HFFc6 (cell line): Measurements from ENCODE around the gene KIRREL3. TPM values are rescaled to one million over a fixed set of nuclear protein-coding genes. Genes with fewer than 3 reads are reported as not detected.

Experiments
- DNase-seq: peaks from one replicate; pipeline ENCODE4 v3.0.0-alpha.2; 2018
- H3K27ac Mint-ChIP-seq: 2 replicates; pipeline ENCODE4 v1.8.0; 2020; ENCODE audit warnings: mild to moderate bottlenecking, mixed read lengths
- H3K27me3 Mint-ChIP-seq: 2 replicates; pipeline ENCODE4 v1.8.0; 2021; ENCODE audit warnings: mild to moderate bottlenecking, moderate library complexity, mixed read lengths; ENCODE audit not compliant: insufficient read depth
- H3K36me3 Mint-ChIP-seq: 2 replicates; pipeline ENCODE4 v1.8.0; 2021; ENCODE audit warnings: low read depth, mixed read lengths
- H3K4me1 Mint-ChIP-seq: 2 replicates; pipeline ENCODE4 v1.8.0; 2020; ENCODE audit warnings: low read depth, mixed read lengths
- H3K4me3 Mint-ChIP-seq: 2 replicates; pipeline ENCODE4 v1.8.0; 2020; ENCODE audit warnings: mild to moderate bottlenecking, moderate library complexity, mixed read lengths
- H3K9me3 Mint-ChIP-seq: 2 replicates; pipeline ENCODE4 v1.8.0; 2020; ENCODE audit warnings: mild to moderate bottlenecking, mixed read lengths
- CTCF ChIP-seq: fragments of 200-600 bp; sonication (generic); IDR thresholded peaks from 2 replicates; pipeline ENCODE4 v1.5.0; 2021; ENCODE audit warnings: antibody characterized with exemption, mild to moderate bottlenecking
- total RNA-seq, 6 experiments: library from RNA; stranded (reverse); fragmentation: NEBNext Ultra II Directional; extraction: Animal tissue kit (Norgen Biotek cat#: 25700); gene quantifications; 2 replicates in 1 of 6; 3 replicates in 5 of 6; pipeline ENCODE4 v1.2.3, GENCODE V29; 2021

KIRREL3 gene
- total RNA-seq, 6 experiments from 2014 or later = 22.2 to 38.2 (median 33.2) TPM

- Mint-ChIP-seq H3K36me3 (peaks cover 24% of the 10 kb centered on the region), H3K27ac (no peak overlapping the region), H3K4me3 (no peak overlapping the region), H3K9me3 (no peaks in the 10 kb centered on the region), H3K27me3 (peaks cover 5% of the 10 kb centered on the region), H3K4me1 (peaks cover 7% of the 10 kb centered on the region)
- no peak for TF ChIP-seq CTCF
- DNase-seq = no peak
Observed at GRCh38 chr11:126518972-126519690, 481.4 kb downstream of the KIRREL3 start.

- peaks cover 3% of the 10 kb centered on the region for H3K27me3 Mint-ChIP-seq
- H3K36me3 Mint-ChIP-seq = peaks cover 24% of the 10 kb centered on the region
- no peak for DNase-seq
Observed at GRCh38 chr11:126518071-126518971, 482.2 kb downstream of the KIRREL3 start.

GRCh38 chr11:126515501-126515900 is 485.1 kb downstream of the KIRREL3 start:
- TF ChIP-seq CTCF = no peak
- Mint-ChIP-seq H3K27me3 (peaks cover 9% of the 10 kb centered on the region), H3K4me3 (no peak overlapping the region), H3K27ac (no peak overlapping the region), H3K9me3 (no peaks in the 10 kb centered on the region), H3K4me1 (no peaks in the 10 kb centered on the region), H3K36me3 (peaks cover 7% of the 10 kb centered on the region)
- no peak for DNase-seq

More at GRCh38 chr11:126518071-126518971, 482.2 kb downstream of the KIRREL3 start:
- H3K27ac Mint-ChIP-seq = no peak overlapping the region
- TF ChIP-seq CTCF = no peak
- no peak overlapping the region for H3K4me3 Mint-ChIP-seq
- no peaks in the 10 kb centered on the region for H3K9me3 Mint-ChIP-seq
- peaks cover 7% of the 10 kb centered on the region for H3K4me1 Mint-ChIP-seq

- Mint-ChIP-seq H3K9me3 (no peaks in the 10 kb centered on the region), H3K36me3 (peaks cover 6% of the 10 kb centered on the region), H3K27ac (no peak overlapping the region), H3K27me3 (peaks cover 9% of the 10 kb centered on the region), H3K4me3 (no peak overlapping the region), H3K4me1 (no peaks in the 10 kb centered on the region)
- TF ChIP-seq CTCF = no peak
- no peak for DNase-seq
Observed at GRCh38 chr11:126514061-126514693, 486.4 kb downstream of the KIRREL3 start.
